ENCODE data around the gene TRIM17.

TRIM17 gene

GRCh38 chr1:228378090-228378872 lies 38.4 kb downstream of the TRIM17 start (continued):
- TF ChIP-seq CTCF (tag by site-specific recombination; IDR thresholded peaks at IDR 0.05) (peak; percentile 100), ZSCAN30 (tag by site-specific recombination; IDR thresholded peaks at IDR 0.05) (peak; percentile 63; the same call in 1 of the 2 replicates), ZNF610 (tag by site-specific recombination; IDR thresholded peaks at IDR 0.05; ENCODE audit: borderline replicate concordance) (peak; percentile 81; the same call in 1 of the 2 replicates), MZF1 (tag by site-specific recombination; IDR thresholded peaks at IDR 0.05; ENCODE audit: borderline replicate concordance) (no peak), ZBTB11 (tag by site-specific recombination; conservative IDR thresholded peaks at IDR 0.05; ENCODE audit: low read depth) (0 out of 2 replicates have a peak, but pooled peaks have one; percentile 23), ZNF404 (tag by site-specific recombination; IDR thresholded peaks at IDR 0.05) (no peak), GLIS1 (tag by site-specific recombination; IDR thresholded peaks at IDR 0.05) (peak; percentile 52), ZNF324 (tag by site-specific recombination; IDR thresholded peaks at IDR 0.05) (peak; percentile 62; the same call in 1 of the 2 replicates), ZIC2 (tag by site-specific recombination; IDR thresholded peaks at IDR 0.05) (peak; percentile 84), KLF1 (tag by site-specific recombination; IDR thresholded peaks at IDR 0.05) (peak; percentile 86), SP7 (tag by site-specific recombination; IDR thresholded peaks at IDR 0.05) (peak; percentile 74; the same call in 1 of the 2 replicates), ZSCAN4 (tag by site-specific recombination; IDR thresholded peaks at IDR 0.05) (0 out of 2 replicates have a peak, but pooled peaks have one; percentile 58), ZNF777 (tag by site-specific recombination; IDR thresholded peaks at IDR 0.05; ENCODE audit: borderline replicate concordance) (no peak), ZNF571 (tag by site-specific recombination; IDR thresholded peaks at IDR 0.05) (no peak), ZNF18 (tag by site-specific recombination; IDR thresholded peaks at IDR 0.05) (0 out of 2 replicates have a peak, but pooled peaks have one; percentile 29), OSR2 (tag by site-specific recombination; IDR thresholded peaks at IDR 0.05) (no peak; the same call in 1 of the 2 replicates), AEBP2 (tag by site-specific recombination; IDR thresholded peaks at IDR 0.05; ENCODE audit: borderline replicate concordance) (no peak), OVOL3 (tag by site-specific recombination; IDR thresholded peaks at IDR 0.05) (no peak), ELK4 (IDR thresholded peaks at IDR 0.05; ENCODE audit: borderline replicate concordance, low read depth, low read length) (no peak), ZNF692 (tag by site-specific recombination; IDR thresholded peaks at IDR 0.05) (peak; percentile 87), SETDB1 (IDR thresholded peaks at IDR 0.05; ENCODE audit: insufficient read length, low read length) (no peak), ZNF704 (tag by site-specific recombination; IDR thresholded peaks at IDR 0.05) (no peak), ZNF501 (tag by site-specific recombination; IDR thresholded peaks at IDR 0.05) (peak; percentile 71), ZNF580 (tag by site-specific recombination; IDR thresholded peaks at IDR 0.05) (peak; percentile 78; the same call in 1 of the 2 replicates)

Measured in HEK293 (cell line).